TTC549 (cell line): ENCODE results near the gene PCDHGA7.
"Not testable (repeated sequence)": the region's sequence is repeated elsewhere in the genome, so short reads cannot be mapped to it uniquely, and the experiment has no call there.

Source experiments
- FAIRE-seq: peaks from 2 replicates; lab custom pipeline; 2012; peaks lifted over from hg19 to GRCh38; lab: Jason Lieb, UNC

The PCDHGA7 gene

GRCh38 chr5:141398608-141399007 is 16.1 kb downstream of the PCDHGA7 start:
- no peak for FAIRE-seq

GRCh38 chr5:141399555-141400258 is 17.2 kb downstream of the PCDHGA7 start:
- FAIRE-seq = no peak

- FAIRE-seq = no peak
Measured at GRCh38 chr5:141402553-141403243, 20.2 kb downstream of the PCDHGA7 start, which contains the start of gene PCDHGA9. Gene PCDHGA9, plus strand, starts transcription at chr5:141402778. Its CDS starts 175 bp downstream, at chr5:141402953.

- no peak for FAIRE-seq
Measured at GRCh38 chr5:141403387-141403786, 20.8 kb downstream of the PCDHGA7 start.

GRCh38 chr5:141407790-141408505 is 25.4 kb downstream of the PCDHGA7 start, which contains the start of gene PCDHGB6:
Gene PCDHGB6, plus strand, starts transcription at chr5:141408021. Its CDS starts 182 bp downstream, at chr5:141408203.
- not testable (repeated sequence) for FAIRE-seq

GRCh38 chr5:141409598-141410306 is 27.2 kb downstream of the PCDHGA7 start:
- no peak for FAIRE-seq

- no peak for FAIRE-seq
Measured at GRCh38 chr5:141411575-141411974, 29.0 kb downstream of the PCDHGA7 start.

- FAIRE-seq = no peak
Measured at GRCh38 chr5:141412854-141413539, 30.5 kb downstream of the PCDHGA7 start, which contains the start of gene PCDHGA10. Gene PCDHGA10, plus strand, starts transcription at chr5:141412987. Its CDS starts 189 bp downstream, at chr5:141413176.

- FAIRE-seq = no peak
Measured at GRCh38 chr5:141413540-141414069, 31.1 kb downstream of the PCDHGA7 start.

GRCh38 chr5:141414548-141415274 is 32.2 kb downstream of the PCDHGA7 start:
- FAIRE-seq = not testable (repeated sequence)

GRCh38 chr5:141415275-141415618 is 32.7 kb downstream of the PCDHGA7 start:
- FAIRE-seq = not testable (repeated sequence)

GRCh38 chr5:141417494-141418172 is 35.1 kb downstream of the PCDHGA7 start, which contains the start of gene PCDHGB7:
Gene PCDHGB7, plus strand, starts transcription at chr5:141417677. Its CDS starts 183 bp downstream, at chr5:141417860.
- peak; percentile 63 for FAIRE-seq

- no peak for FAIRE-seq
Measured at GRCh38 chr5:141419074-141419880, 36.7 kb downstream of the PCDHGA7 start.

- FAIRE-seq = no peak
Measured at GRCh38 chr5:141420855-141421488, 38.4 kb downstream of the PCDHGA7 start, which contains the start of gene PCDHGA11. Gene PCDHGA11, plus strand, starts transcription at chr5:141421051. Its CDS starts 177 bp downstream, at chr5:141421228.

GRCh38 chr5:141421489-141421855 is 38.9 kb downstream of the PCDHGA7 start:
- FAIRE-seq = no peak

- no peak for FAIRE-seq
Measured at GRCh38 chr5:141422742-141423291, 40.3 kb downstream of the PCDHGA7 start.

GRCh38 chr5:141427783-141428426 is 45.4 kb downstream of the PCDHGA7 start:
- no peak for FAIRE-seq
